ENCODE measurements around the gene OR6C68. TPM values are rescaled to one million over a fixed set of nuclear protein-coding genes. Genes with fewer than 3 reads are reported as not detected.
"Not testable (repeated sequence)": the region's sequence is repeated elsewhere in the genome, so short reads cannot be mapped to it uniquely, and the experiment has no call there.

Gene OR6C68
- total and polyA plus RNA-seq, 8 donors = not detected

- TF ChIP-seq, protein P1, sequence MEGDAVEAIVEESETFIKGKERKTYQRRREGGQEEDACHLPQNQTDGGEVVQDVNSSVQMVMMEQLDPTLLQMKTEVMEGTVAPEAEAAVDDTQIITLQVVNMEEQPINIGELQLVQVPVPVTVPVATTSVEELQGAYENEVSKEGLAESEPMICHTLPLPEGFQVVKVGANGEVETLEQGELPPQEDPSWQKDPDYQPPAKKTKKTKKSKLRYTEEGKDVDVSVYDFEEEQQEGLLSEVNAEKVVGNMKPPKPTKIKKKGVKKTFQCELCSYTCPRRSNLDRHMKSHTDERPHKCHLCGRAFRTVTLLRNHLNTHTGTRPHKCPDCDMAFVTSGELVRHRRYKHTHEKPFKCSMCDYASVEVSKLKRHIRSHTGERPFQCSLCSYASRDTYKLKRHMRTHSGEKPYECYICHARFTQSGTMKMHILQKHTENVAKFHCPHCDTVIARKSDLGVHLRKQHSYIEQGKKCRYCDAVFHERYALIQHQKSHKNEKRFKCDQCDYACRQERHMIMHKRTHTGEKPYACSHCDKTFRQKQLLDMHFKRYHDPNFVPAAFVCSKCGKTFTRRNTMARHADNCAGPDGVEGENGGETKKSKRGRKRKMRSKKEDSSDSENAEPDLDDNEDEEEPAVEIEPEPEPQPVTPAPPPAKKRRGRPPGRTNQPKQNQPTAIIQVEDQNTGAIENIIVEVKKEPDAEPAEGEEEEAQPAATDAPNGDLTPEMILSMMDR (IDR thresholded peaks at IDR 0.05) = no peak
- H3K36me3 ChIP-seq = no peaks in the 10 kb centered on the region
- no peak for DNase-seq
- H3K4me3 ChIP-seq = no peak overlapping the region
- no peaks in the 10 kb centered on the region for H3K4me1 ChIP-seq
- intact Hi-C loops (cut with DNase I) = no loop called here
- H3K27me3 ChIP-seq = no peaks in the 10 kb centered on the region
- H3K9me3 ChIP-seq = peaks cover 0 to 7% of the 10 kb centered on the region in 2 donors
- no peak for ATAC-seq
- no peak overlapping the region for H3K27ac ChIP-seq
Measured at GRCh38 chr12:55467836-55468235, 24.3 kb upstream of the OR6C68 start.

GRCh38 chr12:55469291-55469690, 22.9 kb upstream of the OR6C68 start:
- H3K27ac ChIP-seq = no peak overlapping the region
- H3K9me3 ChIP-seq = peaks cover 0 to 6% of the 10 kb centered on the region in 2 donors
- no peak overlapping the region for H3K4me3 ChIP-seq
- H3K4me1 ChIP-seq = no peaks in the 10 kb centered on the region
- DNase-seq = no peak
- intact Hi-C loops (cut with DNase I) = no loop called here
- TF ChIP-seq, protein P1 (IDR thresholded peaks at IDR 0.05) = no peak
- no peaks in the 10 kb centered on the region for H3K27me3 ChIP-seq
- no peak for ATAC-seq
- H3K36me3 ChIP-seq = no peaks in the 10 kb centered on the region

- TF ChIP-seq, protein P1 (IDR thresholded peaks at IDR 0.05) = no peak
- Histone ChIP-seq H3K36me3 (no peaks in the 10 kb centered on the region), H3K4me3 (no peak within 1 kb of the TSS), H3K9me3 (no peaks in the 10 kb centered on the region), H3K27me3 (no peaks in the 10 kb centered on the region), H3K27ac (no peak within 1 kb of the TSS), H3K4me1 (no peaks in the 10 kb centered on the region)
- DNase-seq (no peak), ATAC-seq (no peak)
- intact Hi-C loops (cut with DNase I) = no loop called here
Measured at GRCh38 chr12:55470088-55470829, 21.9 kb upstream of the OR6C68 start, which contains the start of gene OR6C70. TSS of gene OR6C70 (minus strand) at chr12:55470138. CDS start at chr12:55470138, 0 bp downstream.

DNA sequence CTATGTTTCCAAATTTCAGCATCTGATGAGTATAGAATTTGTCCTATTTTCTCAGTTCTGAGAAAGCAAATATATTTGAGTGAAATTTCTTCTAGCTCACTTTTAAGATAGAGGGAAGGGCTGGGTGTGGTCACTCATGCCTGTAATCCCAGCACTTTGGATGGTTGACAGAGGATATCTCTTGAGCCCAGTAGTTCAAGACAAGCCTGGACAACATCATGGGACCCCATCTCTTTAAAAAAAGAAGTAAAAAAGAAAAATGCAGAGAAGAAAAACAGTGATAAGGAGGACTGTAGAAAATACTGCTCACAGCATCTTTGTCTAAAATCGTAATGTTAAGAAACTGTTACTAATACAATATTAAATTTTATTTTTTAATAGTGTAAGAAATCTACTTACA, 19.9 kb upstream of the OR6C68 start:
- no peak for DNase-seq
- H3K27me3 ChIP-seq = no peaks in the 10 kb centered on the region
- no peak overlapping the region for H3K27ac ChIP-seq
- intact Hi-C loops (cut with DNase I) = no loop called here
- ATAC-seq = no peak
- H3K4me1 ChIP-seq = no peaks in the 10 kb centered on the region
- H3K9me3 ChIP-seq = no peaks in the 10 kb centered on the region
- no peak overlapping the region for H3K4me3 ChIP-seq
- no peaks in the 10 kb centered on the region for H3K36me3 ChIP-seq
- TF ChIP-seq, protein P1 (IDR thresholded peaks at IDR 0.05) = no peak

GRCh38 chr12:55479136-55479535, 13.0 kb upstream of the OR6C68 start:
- H3K27me3 ChIP-seq; H3K4me3 ChIP-seq; ATAC-seq; H3K4me1 ChIP-seq; H3K9me3 ChIP-seq; intact Hi-C loops (cut with DNase I); H3K27ac ChIP-seq; H3K36me3 ChIP-seq: not testable (repeated sequence)
- DNase-seq = peak in 1 of 4 donors; percentile 39

- H3K27ac ChIP-seq; H3K36me3 ChIP-seq; H3K27me3 ChIP-seq; H3K4me3 ChIP-seq; ATAC-seq; intact Hi-C loops (cut with DNase I); H3K9me3 ChIP-seq; H3K4me1 ChIP-seq: not testable (repeated sequence)
- peak in 1 of 4 donors; percentile 14 for DNase-seq
Measured at GRCh38 chr12:55484284-55484683, 7.9 kb upstream of the OR6C68 start.

Data from left lung (tissue), 10 donors.